GM19395 (cell line): Measurements from ENCODE around the gene DEDD.

Experiments used
- ATAC-seq: cut with Tn5 transposase; IDR thresholded peaks from one replicate; pipeline ENCODE4 v1.9.1; 2021; ENCODE audit warnings: mild to moderate bottlenecking, moderate library complexity; ENCODE audit not compliant: unreplicated experiment

Gene DEDD

DNA sequence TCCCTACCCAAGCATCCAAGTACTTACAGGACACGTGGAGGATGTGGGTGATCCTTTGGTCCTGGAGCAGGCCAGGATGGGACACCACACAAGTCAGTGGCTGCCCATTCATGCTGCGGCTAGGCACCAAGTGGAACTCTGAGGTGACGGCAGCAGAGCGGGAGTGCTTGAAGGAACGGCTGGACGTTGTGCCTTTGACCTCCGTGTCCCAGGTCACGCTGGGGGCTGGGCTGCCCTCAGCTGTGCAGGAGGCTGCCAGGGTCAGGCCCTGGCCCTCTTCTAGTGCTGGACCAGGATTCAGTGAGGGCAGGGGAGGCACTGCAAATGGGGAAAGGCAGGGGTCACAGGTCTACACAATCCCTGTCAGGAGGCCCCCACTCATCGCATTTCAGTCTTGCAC, 55.0 kb downstream of the DEDD start:
- no peak for ATAC-seq

DNA sequence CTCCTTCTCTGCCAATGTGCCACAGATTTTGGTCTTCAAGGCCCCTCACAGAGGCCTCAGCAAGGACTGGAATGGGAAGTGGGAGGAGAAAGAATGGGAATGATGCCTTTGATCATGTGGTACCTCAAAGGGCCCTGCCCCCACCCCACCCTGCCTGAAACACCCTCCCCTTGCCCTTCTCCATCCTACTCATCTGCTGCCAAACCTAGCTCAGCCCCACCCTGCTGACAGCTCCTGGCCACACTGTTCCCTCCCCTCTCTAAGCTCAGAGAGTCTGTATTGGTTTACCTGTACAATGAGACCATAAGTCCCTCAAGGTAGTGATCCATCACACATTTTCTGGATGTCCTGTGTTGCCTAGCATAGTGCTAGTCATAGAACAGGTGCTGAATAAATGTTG, 56.1 kb downstream of the DEDD start:
- ATAC-seq: no peak

GRCh38 chr1:161074676-161075368, 57.6 kb downstream of the DEDD start:
- no peak for ATAC-seq

DNA sequence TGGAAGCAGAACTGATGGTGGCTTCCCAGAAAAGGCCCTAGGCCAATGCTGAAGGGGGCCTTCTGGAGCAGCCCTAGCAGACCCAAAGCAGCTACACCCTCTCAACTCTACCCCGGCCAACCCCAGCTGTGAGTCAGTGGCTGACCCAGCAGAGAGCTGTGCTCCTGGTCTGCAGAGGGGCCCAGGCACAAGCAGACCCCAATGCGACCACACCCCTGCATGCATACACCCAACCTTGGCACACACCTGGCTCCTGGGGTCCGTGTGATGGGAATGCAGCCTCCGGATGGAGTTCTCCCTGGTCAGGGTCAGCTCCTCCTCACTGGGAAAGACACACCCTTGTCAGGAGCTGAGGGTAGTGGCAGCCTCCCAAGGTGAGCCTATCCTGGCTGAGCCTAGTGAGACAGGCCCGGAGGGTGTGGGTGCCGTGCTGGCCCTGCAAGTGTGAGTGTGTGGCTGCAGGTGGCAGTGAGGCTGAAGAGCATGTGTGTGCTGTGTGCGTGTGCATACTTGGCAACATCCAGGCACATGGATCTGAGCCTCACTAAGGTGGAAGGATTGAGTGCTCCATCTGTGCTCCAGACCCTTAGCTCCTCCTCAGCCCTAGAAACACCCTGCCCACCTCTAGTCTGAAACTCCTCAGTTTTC, 58.9 kb downstream of the DEDD start:
- ATAC-seq: no peak

DNA sequence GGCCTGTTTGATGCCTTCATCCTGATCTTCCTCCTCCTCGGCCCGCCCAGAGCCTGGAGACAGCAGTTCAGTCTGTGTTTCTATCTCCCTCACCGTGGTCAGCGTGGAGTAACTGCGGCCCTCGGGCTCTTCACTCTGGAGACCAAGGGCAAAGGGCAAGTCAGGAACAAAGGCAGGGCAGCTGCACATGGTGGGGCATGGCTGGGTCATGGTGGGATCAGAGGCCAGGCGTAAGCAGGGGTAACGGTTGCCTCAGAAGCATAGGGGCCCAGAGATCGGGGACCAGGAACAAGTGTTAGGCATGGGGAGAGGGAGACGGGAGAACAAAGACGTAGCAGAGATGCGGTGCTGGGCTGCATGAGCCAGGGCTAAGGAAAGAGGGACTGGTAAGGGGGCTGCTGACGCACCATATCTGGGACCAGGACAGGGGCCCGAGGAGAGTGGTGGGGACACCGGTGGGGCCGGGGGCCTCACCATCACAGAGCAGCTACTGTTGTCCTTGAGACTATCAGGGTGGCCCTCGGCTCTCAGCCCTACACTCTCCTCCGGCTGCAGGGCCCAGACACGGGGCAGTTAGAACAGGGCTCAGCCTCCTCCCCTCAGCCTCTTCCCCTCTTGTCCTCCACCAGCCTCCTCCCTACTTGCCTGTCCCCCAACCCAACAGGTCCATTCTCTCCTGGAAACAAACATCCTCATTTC, 59.6 kb downstream of the DEDD start:
- no peak for ATAC-seq

GRCh38 chr1:161071886-161072371, 60.5 kb downstream of the DEDD start:
- ATAC-seq: no peak
